NCI-H2227 treated with DMSO at 0.1 percent for 48 hours (cell line): Measurements from ENCODE around the gene TMEM74B.
"Not testable (repeated sequence)": the region's sequence is repeated elsewhere in the genome, so short reads cannot be mapped to it uniquely, and the experiment has no call there.

ENCODE experiments used
- DNase-seq: peaks from one replicate; lab custom pipeline; 2025; lab: John Stamatoyannopoulos, UW

The TMEM74B gene

GRCh38 chr20:1184638-1185315, at the start of gene TMEM74B:
TSS of gene TMEM74B (minus strand) at chr20:1184981. CDS start at chr20:1183801, 1,180 bp downstream.
- DNase-seq: peak; percentile 1

DNA sequence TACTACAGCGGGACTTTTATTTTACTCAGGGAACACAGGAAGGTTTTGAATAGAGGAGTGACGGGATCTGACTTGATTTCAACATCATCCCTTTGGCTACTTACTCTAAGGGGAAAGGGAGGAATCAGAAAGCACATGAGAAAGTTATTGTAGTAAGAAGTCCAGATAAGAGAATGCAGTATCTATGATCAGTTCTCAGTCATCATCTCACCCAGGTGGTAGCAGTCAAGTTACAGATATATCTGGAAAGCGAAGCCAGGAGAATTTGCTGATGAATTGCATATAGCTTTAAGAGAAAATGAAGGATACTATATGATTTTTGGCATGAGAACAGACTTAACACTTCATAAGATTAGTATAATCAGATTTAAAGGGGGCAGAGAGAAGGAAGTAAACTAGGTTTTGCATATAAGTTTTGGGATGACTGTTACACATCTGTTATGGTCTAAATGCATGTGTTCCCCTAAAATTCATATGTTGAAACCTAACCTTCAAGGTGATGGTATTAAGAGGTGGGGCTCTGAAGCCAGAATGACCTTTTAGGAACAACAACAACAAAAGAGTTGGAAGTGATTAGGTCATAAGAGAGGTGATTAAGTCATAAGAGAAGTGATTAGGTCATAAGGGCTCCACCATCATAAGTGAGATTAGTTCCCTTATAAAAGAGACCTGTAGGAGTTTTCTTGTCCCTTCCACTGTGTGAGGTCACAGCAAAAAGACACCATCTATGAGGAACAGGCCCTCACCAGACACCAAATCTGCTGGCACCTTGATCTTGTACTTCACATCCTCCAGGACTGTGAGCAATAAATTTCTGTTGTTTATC, 47.7 kb upstream of the TMEM74B start:
- DNase-seq: no peak

DNA sequence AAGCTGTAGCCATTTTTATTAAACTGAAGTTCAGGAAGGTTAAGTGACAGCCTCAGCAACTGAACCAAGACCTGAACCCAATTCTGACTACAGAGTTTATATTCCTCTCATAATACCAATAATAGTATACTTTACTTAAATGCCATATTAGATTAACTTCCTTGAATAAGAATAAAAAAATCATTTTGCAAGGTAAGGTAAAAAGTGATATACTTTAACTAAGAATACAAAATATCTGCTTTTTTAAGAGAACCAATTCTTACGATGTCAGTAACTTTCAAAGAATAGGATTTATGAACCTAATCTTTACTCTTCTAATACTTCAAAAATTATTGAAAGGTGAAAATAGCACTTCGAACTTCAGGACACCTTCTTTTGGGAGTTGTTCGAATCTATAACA, 44.8 kb upstream of the TMEM74B start:
- DNase-seq: no peak

DNA sequence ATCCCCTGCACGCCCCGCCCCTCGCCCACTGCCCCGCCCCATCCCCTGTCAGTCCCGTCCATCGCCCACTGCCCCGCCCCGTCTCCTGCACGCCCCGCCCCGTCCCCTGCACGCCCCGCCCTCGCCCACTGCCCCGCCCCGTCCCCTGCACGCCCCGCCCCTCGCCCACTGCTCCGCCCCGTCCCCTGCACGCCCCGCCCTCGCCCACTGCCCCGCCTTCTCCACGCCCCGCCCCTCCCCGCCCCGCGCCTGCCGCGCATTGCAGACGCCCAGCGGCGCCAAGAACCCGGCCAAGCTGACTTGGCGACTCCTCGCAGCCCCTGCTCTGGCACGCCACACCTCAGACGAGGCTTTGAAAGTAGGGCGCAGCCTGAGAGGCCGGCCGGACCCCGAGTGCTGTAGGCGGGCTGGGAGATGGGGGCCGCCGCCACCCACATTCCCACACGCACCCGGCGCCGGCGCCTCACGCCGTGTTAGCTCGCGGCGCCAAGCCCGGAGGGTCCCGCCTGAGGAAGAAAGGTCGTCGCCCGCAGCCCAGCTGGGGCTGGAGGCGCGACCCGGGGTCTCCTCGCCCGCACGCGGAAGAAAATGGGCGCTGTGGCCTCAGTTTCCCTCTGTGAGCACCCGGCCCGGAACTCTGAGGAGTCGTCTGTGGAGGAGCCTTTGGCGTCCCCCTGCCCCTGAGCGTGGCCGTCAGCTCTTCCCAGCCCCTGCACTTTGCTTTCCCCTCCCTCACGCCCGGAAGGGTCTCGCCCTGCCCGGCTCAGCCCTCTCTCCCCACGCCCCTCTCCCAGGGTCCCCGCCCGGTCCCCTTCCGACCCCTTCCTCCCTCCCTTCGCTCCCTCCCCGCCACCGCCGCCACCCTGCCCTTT, 41.2 kb upstream of the TMEM74B start, which contains the start of gene RAD21L1:
TSS of gene RAD21L1 (plus strand) at position 262 of the 872 bp plus-strand sequence. CDS start 2,410 bp downstream, outside the sequence.
- peak; percentile 59 for DNase-seq

- no peak for DNase-seq
These were observed 40.5 kb upstream of the TMEM74B start for GRCh38 chr20:1225263-1225782.

- DNase-seq: no peak
These were observed 39.6 kb upstream of the TMEM74B start for GRCh38 chr20:1224205-1224890.

DNA sequence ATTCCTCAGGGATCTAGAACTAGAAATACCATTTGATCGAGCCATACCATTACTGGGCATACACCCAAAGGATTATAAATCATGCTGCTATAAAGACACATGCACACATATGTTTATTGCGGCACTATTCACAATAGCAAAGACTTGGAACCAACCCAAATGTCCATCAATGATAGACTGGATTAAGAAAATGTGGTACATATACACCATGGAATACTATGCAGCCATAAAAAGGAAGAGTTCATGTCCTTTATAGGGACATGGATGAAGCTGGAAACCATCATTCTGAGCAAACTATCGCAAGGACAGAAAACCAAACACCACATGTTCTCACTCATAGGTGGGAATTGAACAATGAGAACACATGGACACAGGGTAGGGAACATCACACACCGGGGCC, 38.0 kb upstream of the TMEM74B start:
- DNase-seq: not testable (repeated sequence)

GRCh38 chr20:1216527-1217427, 32.0 kb upstream of the TMEM74B start:
- not testable (repeated sequence) for DNase-seq

- DNase-seq: no peak
These were observed 30.8 kb upstream of the TMEM74B start for GRCh38 chr20:1215386-1216170.

- DNase-seq: no peak
These were observed 30.1 kb upstream of the TMEM74B start for GRCh38 chr20:1214838-1215261.

DNA sequence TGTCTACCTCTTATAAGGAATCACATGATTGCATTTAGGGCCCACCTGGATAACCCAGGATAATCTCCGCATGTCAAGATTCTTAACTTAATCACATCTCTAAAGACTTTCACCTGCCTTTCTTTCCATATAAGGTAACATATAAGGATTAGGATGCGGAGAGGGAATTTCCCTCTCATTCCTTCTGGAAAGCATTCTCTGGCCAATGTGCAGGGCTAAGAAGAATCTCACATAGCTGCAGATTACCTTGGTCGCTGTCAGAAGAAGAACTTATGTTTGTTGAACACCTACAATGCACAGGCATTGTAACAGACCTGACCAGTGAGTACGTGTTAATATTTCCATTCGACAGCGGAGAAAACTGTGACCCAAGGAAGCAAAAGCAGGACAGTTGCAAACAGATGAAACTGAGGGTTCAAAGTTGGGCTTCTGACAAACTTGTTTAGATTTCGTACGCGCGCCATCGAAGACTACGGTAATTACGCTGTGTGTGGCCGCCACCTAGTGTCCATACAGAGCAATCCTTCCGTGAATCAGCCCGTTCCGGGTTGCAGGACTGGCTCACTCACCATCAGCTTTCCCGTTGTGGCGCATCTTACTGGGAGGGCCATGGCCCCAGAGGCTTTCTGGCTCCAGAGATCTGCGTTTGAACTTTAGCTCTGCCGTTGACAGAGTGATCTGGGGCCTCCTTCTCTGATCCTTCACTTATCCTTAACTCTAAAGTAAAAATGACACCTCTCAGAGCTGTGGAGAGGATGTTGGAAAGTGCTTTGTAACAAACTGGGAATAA, 28.0 kb upstream of the TMEM74B start:
- peak; percentile 73 for DNase-seq

- no peak for DNase-seq
These were observed 27.2 kb upstream of the TMEM74B start for GRCh38 chr20:1212023-1212422.

DNA sequence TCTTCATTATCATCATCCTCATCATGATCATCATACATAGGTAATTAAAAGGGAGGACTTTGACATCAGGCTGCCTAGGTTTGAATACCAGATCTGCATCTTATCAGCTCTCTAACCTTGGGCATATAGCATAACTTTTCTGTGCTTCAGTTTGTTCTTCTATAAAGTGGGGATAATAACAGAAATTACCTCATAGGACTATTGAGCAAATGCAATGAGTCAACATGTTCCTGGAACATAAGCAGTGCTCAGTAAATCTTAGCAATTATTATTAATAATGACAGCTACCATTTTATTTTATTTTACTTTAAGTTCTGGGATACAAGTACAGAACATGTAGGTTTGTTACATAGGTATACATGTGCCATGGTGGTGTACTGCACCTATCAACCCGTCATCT, 25.7 kb upstream of the TMEM74B start:
- DNase-seq: no peak

GRCh38 chr20:1209447-1210387, 24.9 kb upstream of the TMEM74B start:
- no peak for DNase-seq

DNA sequence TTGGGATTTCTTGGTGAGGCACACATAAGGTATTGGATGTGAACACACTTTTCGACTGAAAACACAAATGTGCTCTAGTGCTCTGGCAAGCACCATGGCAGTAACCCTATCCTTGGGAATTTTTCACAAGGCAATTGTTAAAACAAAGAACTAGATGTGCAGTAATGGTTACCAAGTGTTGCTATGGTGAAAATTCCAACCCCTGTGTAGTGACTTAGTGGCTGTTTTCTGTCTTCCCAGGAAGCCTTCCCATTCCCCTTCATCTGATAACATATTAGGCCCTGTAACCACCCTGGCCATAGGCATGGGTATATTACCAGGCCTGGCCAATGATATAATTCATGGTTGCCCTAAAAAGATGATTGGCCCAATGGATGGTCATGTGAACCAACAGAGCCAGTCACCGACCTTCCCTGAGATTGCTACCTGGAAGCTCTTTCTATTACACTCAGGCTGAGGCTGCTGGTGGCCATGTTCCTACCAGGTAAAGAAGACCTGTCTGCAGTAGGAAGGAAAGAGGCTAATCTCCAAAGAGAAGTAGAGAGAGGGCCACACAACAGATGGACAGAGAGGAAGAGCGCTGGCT, 22.6 kb upstream of the TMEM74B start:
- DNase-seq: no peak

- no peak for DNase-seq
These were observed 21.8 kb upstream of the TMEM74B start for GRCh38 chr20:1206366-1207148.
